IPS DF 6.9 (cell line): Measurements from ENCODE around the gene SPANXC.
"Not testable (repeated sequence)": the region's sequence is repeated elsewhere in the genome, so short reads cannot be mapped to it uniquely, and the experiment has no call there.

Experiments
- DNase-seq: peaks from one replicate; pipeline ENCODE4 v3.0.0-alpha.2; 2013; ENCODE audit warnings: low read depth, low spot score
- H3K27ac ChIP-seq: one replicate; pipeline ENCODE4 v1.5.1; 2013; ENCODE audit warnings: low read length, control low read depth
- H3K27me3 ChIP-seq: 2 replicates; pipeline ENCODE4 v1.6.1; 2013; ENCODE audit warnings: mild to moderate bottlenecking, low read length; ENCODE audit not compliant: control insufficient read depth, insufficient read depth
- H3K36me3 ChIP-seq: 2 replicates; pipeline ENCODE4 v1.6.1; 2013; ENCODE audit warnings: low read length; ENCODE audit not compliant: control insufficient read depth, insufficient read depth
- H3K4me1 ChIP-seq: 2 replicates; pipeline ENCODE4 v1.6.1; 2013; ENCODE audit warnings: low read length; ENCODE audit not compliant: control insufficient read depth, insufficient read depth
- H3K4me3 ChIP-seq: 2 replicates; pipeline ENCODE4 v1.5.1; 2013; ENCODE audit warnings: mild to moderate bottlenecking, low read length
- H3K9me3 ChIP-seq: 2 replicates; pipeline ENCODE4 v1.6.1; 2013; ENCODE audit warnings: low read length, inconsistent platforms; ENCODE audit not compliant: control insufficient read depth, insufficient read depth
- WGBS: extraction: QIAGEN DNeasy Blood & Tissue Kit; methylation state at CpG from one replicate; pipeline ENCODE4 v1.1.7; 2013; ENCODE audit warnings: mixed read lengths, missing lambda C conversion rate; ENCODE audit not compliant: insufficient read length, insufficient coverage; 5-methylcytosine and 5-hydroxymethylcytosine counted together

SPANXC gene

GRCh38 chrX:141242417-141242816 lies at the start of gene SPANXC:
Gene SPANXC (minus strand): TSS chrX:141242517. CDS start chrX:141242457, 60 bp downstream.
- H3K4me1 ChIP-seq, H3K27ac ChIP-seq, H3K9me3 ChIP-seq, H3K27me3 ChIP-seq, H3K4me3 ChIP-seq, DNase-seq, H3K36me3 ChIP-seq: not testable (repeated sequence)
- no CpG with 5 or more reads among the region's 12 CpGs for WGBS

- Histone ChIP-seq H3K36me3 (no peaks in the 10 kb centered on the region), H3K9me3 (no peaks in the 10 kb centered on the region), H3K4me1 (no peaks in the 10 kb centered on the region), H3K4me3 (no peak overlapping the region), H3K27me3 (no peaks in the 10 kb centered on the region), H3K27ac (no peak overlapping the region)
- DNase-seq, result no peak
- no CpG with 5 or more reads among the region's 2 CpGs for WGBS
These were observed 37.2 kb upstream of the SPANXC start for GRCh38 chrX:141279476-141279875.

GRCh38 chrX:141278306-141278705 lies 36.0 kb upstream of the SPANXC start:
- H3K27me3 ChIP-seq, result no peaks in the 10 kb centered on the region
- no peaks in the 10 kb centered on the region for H3K36me3 ChIP-seq
- no peaks in the 10 kb centered on the region for H3K9me3 ChIP-seq
- peak; percentile 4 for DNase-seq
- H3K27ac ChIP-seq, result no peak overlapping the region
- no peaks in the 10 kb centered on the region for H3K4me1 ChIP-seq
- H3K4me3 ChIP-seq, result no peak overlapping the region
- no CpG with 5 or more reads among the region's 3 CpGs for WGBS

GRCh38 chrX:141258080-141258479 lies 15.8 kb upstream of the SPANXC start:
- H3K36me3 ChIP-seq, result no peaks in the 10 kb centered on the region
- no peak overlapping the region for H3K4me3 ChIP-seq
- no peaks in the 10 kb centered on the region for H3K27me3 ChIP-seq
- H3K27ac ChIP-seq, result no peak overlapping the region
- H3K9me3 ChIP-seq, result no peaks in the 10 kb centered on the region
- DNase-seq, result no peak
- H3K4me1 ChIP-seq, result no peaks in the 10 kb centered on the region
- no CpG with 5 or more reads among the region's 1 CpG for WGBS

- Histone ChIP-seq H3K36me3 (no peaks in the 10 kb centered on the region), H3K9me3 (no peaks in the 10 kb centered on the region), H3K27ac (no peak overlapping the region), H3K27me3 (no peaks in the 10 kb centered on the region), H3K4me1 (no peaks in the 10 kb centered on the region), H3K4me3 (no peak overlapping the region)
- DNase-seq, result no peak
- WGBS, result no CpG with 5 or more reads among the region's 2 CpGs
These were observed 20.7 kb downstream of the SPANXC start for GRCh38 chrX:141221611-141222010.

- H3K9me3 ChIP-seq, result no peaks in the 10 kb centered on the region
- no CpG with 5 or more reads among the region's 3 CpGs for WGBS
- no peaks in the 10 kb centered on the region for H3K27me3 ChIP-seq
- H3K4me1 ChIP-seq, result no peaks in the 10 kb centered on the region
- DNase-seq, result no peak
- no peaks in the 10 kb centered on the region for H3K36me3 ChIP-seq
- no peak overlapping the region for H3K4me3 ChIP-seq
- no peak overlapping the region for H3K27ac ChIP-seq
These were observed 21.8 kb downstream of the SPANXC start for GRCh38 chrX:141220342-141221008.

GRCh38 chrX:141214196-141214595 lies 28.1 kb downstream of the SPANXC start:
- H3K4me1 ChIP-seq, result no peaks in the 10 kb centered on the region
- no peaks in the 10 kb centered on the region for H3K27me3 ChIP-seq
- no CpG with 5 or more reads among the region's 1 CpG for whole genome bisulfite sequencing
- H3K9me3 ChIP-seq, result no peaks in the 10 kb centered on the region
- DNase-seq, result no peak
- no peak overlapping the region for H3K27ac ChIP-seq
- no peaks in the 10 kb centered on the region for H3K36me3 ChIP-seq
- no peak overlapping the region for H3K4me3 ChIP-seq

GRCh38 chrX:141201962-141202361 lies 40.4 kb downstream of the SPANXC start:
- Histone ChIP-seq H3K9me3 (no peaks in the 10 kb centered on the region), H3K4me3 (no peak overlapping the region), H3K27ac (no peak overlapping the region), H3K36me3 (no peaks in the 10 kb centered on the region), H3K4me1 (no peaks in the 10 kb centered on the region), H3K27me3 (no peaks in the 10 kb centered on the region)
- no CpG with 5 or more reads among the region's 3 CpGs for WGBS
- DNase-seq, result no peak
